ENCODE data around the gene KRT8.
A peak's percentile ranks its signal among the peaks of the same experiment; 100 is the strongest.
"Not testable (repeated sequence)": the region's sequence is repeated elsewhere in the genome, so short reads cannot be mapped to it uniquely, and the experiment has no call there.

KRT8 gene

GRCh38 chr12:52874573-52875435, 30.1 kb downstream of the KRT8 start:
- DNase-seq (ENCODE audit: low read depth in 2 of 2) = no peak

GRCh38 chr12:52873832-52874572, 30.9 kb downstream of the KRT8 start:
- peak in 1 of 2 donors; percentile 50 for DNase-seq (ENCODE audit: low read depth in 2 of 2)

GRCh38 chr12:52873513-52873831, 31.4 kb downstream of the KRT8 start:
- DNase-seq (ENCODE audit: low read depth in 2 of 2) = no peak

GRCh38 chr12:52872644-52873389, 32.1 kb downstream of the KRT8 start:
- DNase-seq (ENCODE audit: low read depth in 2 of 2) = no peak

GRCh38 chr12:52871291-52872039, 33.4 kb downstream of the KRT8 start:
- no peak for DNase-seq (ENCODE audit: low read depth in 2 of 2)

- DNase-seq (ENCODE audit: low read depth in 2 of 2) = peak; percentile 67 to 73
Observed at GRCh38 chr12:52870361-52871290, 34.2 kb downstream of the KRT8 start.

GRCh38 chr12:52867642-52868041, 37.2 kb downstream of the KRT8 start:
- DNase-seq (ENCODE audit: low read depth in 2 of 2) = peak; percentile 21 to 39

GRCh38 chr12:52867152-52867551, 37.7 kb downstream of the KRT8 start:
- DNase-seq (ENCODE audit: low read depth in 2 of 2) = no peak

- DNase-seq (ENCODE audit: low read depth in 2 of 2) = no peak
Observed at GRCh38 chr12:52865090-52865944, 39.6 kb downstream of the KRT8 start.

- no peak for DNase-seq (ENCODE audit: low read depth in 2 of 2)
Observed at GRCh38 chr12:52862023-52862422, 42.9 kb downstream of the KRT8 start.

GRCh38 chr12:52861511-52861910, 43.4 kb downstream of the KRT8 start:
- no peak for DNase-seq (ENCODE audit: low read depth in 2 of 2)

GRCh38 chr12:52860102-52860823, 44.6 kb downstream of the KRT8 start:
- no peak for DNase-seq (ENCODE audit: low read depth in 2 of 2)

GRCh38 chr12:52857500-52857899, 47.4 kb downstream of the KRT8 start:
- DNase-seq (ENCODE audit: low read depth in 2 of 2) = no peak

GRCh38 chr12:52856787-52857186, 48.1 kb downstream of the KRT8 start:
- DNase-seq (ENCODE audit: low read depth in 2 of 2) = no peak

GRCh38 chr12:52856077-52856476, 48.8 kb downstream of the KRT8 start:
- DNase-seq (ENCODE audit: low read depth in 2 of 2) = not testable (repeated sequence)

GRCh38 chr12:52851787-52852186, 53.1 kb downstream of the KRT8 start:
- no peak for DNase-seq (ENCODE audit: low read depth in 2 of 2)

- no peak for DNase-seq (ENCODE audit: low read depth in 2 of 2)
Observed at GRCh38 chr12:52850681-52851080, 54.2 kb downstream of the KRT8 start.

- no peak for DNase-seq (ENCODE audit: low read depth in 2 of 2)
Observed at GRCh38 chr12:52849511-52849910, 55.4 kb downstream of the KRT8 start.

GRCh38 chr12:52848661-52849255, 56.1 kb downstream of the KRT8 start, which contains the start of gene KRT78:
Gene KRT78 (minus strand): TSS chr12:52848994. CDS start chr12:52848930, 64 bp downstream.
- no peak for DNase-seq (ENCODE audit: low read depth in 2 of 2)
